Measurements from ENCODE around the gene PHF2.

GRCh38 chr9:93580654-93581380 is 4.4 kb downstream of the PHF2 start:
- no peak for TF ChIP-seq CTCF (IDR thresholded peaks at IDR 0.05; ENCODE audit: low read length)
- TF ChIP-seq EZH2 (optimal IDR thresholded peaks at IDR 0.05; ENCODE audit: low read depth, low read length) = no peak
- TF ChIP-seq EZH2phosphoT487 (IDR thresholded peaks at IDR 0.05; ENCODE audit: low read length) = no peak
